IPS-NIHi11 (cell line): Measurements from ENCODE around the gene INKA1.

Source experiments
- DNase-seq: peaks from one replicate; pipeline ENCODE4 v3.0.0; 2012; ENCODE audit warnings: mixed read lengths, low spot score

INKA1 gene

DNA sequence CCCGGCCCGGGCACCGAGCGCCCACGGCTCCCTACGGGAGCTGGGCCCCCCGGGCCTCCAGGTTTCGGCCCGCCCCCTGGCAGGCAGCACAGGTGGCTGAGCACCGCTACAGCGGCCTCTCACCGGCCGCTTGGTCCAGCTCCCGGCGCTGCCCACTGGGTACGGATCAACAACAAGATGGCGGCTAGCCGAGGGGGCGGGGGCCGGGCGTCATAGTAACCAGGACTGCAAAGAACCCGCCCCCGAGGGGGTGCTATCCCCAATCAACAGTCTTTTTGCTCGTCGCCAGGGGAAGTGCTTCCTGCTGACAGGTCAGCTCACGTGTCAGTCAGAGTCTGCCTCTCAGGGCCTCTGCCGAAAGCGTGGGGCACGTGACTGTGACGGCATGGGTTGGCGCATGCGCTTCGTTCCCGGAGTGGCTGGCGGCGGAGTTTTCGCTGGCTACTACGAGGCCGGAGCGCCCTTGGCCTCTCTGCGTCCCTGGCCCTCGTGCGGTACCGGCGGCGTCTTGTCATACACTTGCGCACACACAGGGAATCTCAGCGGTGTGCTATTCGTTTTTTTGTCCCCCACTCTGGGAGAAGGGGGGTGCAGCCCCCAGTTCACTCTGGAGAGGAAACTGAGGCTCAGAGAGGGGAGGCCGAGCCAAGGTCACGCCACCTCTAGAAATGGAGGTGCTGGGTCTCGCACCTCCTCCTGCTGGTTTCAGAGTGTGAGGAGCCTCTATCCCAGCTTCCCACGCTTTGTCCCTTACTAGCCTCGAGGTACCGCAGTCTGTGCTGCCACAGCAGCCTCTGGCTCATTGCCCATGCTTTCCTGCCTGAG is 16.5 kb upstream of the INKA1 start, which contains the start of gene IP6K1:
IP6K1 (minus strand) TSS at position 186 of the 825 bp plus-strand sequence. CDS start 38,502 bp downstream, outside the sequence.
- DNase-seq, result peak; percentile 100

DNA sequence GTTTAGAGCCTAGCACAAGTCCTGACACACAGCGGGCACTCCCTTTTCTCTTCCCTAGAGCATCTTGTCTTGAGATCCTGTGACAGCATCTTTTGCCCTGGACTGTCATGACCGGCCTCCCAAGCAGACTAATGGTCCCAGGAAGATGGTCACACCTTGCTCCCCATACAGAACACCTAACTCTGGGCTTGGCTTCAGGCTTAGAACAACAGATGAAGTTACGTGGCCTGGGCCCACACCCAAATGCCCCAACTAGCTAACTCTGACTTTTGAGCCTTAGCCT is 15.9 kb upstream of the INKA1 start:
- no peak for DNase-seq

DNA sequence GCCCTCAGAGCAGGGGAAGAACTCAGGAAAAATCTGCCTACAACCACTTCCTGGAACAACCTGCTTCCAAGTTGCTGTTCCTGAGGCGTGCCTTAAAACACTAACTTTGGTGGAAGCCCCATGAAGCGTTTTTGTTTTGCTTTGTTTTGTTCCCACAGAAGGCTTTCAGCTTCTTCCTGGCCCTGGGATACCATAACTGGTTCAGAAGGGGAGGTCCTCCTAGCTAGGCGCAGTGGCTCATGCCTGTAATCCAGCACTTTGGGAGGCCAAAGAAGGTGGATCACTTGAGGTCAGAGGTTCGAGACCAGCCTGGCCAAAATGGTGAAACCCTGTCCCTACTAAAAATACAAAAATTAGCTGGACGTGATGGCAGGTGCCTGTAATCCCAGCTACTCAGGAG is 15.5 kb upstream of the INKA1 start:
- DNase-seq, result no peak

DNA sequence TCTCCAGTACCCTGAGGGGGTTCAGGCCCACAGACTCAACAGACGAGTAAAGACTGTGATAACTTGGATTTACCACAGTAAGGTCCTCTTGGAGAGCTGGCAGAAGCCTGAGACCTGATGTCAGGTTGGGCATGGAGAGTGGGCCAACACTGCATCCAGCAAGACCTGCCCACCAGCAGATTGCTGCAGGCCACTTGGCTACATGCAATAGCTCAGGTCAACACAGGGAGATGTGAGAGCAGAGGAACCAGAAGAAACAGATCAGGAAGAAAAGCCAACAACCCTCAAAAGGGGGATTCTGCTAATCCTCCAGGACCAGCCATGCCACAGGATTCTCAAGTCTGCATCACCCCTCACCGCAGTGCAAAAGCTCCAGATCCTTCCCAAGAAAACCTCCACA is 15.0 kb upstream of the INKA1 start:
- no peak for DNase-seq

DNA sequence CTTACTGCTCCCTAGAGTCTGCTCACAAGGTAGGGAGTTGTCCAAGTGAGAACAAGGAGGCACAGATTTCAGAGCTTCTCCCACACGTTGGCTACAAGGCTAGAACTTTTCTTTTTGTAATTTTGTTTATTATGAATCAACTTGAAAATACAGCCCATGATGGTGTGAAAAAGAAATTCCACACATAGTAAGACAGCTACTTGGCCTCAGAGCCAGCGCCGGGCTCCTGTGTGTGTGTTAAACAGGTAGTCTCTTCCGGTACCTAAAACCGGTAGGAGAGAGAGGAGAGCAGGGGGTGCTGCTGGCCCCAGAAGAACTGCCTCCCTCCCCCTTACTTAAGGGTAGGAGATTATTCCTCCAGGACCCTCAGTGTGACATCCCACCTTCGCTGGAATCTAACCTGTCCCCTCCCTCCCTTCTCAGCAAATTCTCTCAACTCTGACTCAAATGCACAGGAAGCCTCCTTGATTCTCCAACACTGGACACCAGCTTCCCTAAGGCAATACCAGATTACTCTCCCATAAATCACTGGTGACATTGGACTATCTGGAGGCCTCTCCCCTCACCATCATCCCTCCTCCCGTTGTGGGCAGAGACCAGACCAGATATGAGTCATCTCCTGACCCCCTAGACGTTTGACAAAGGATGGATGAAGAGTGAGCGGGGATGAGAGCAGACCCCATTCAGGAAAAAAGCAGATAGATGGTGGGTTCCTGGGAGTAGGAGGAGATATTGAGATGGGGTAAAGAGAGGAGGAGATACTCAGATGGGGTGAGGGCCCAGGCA is 12.2 kb upstream of the INKA1 start:
- DNase-seq, result no peak

DNA sequence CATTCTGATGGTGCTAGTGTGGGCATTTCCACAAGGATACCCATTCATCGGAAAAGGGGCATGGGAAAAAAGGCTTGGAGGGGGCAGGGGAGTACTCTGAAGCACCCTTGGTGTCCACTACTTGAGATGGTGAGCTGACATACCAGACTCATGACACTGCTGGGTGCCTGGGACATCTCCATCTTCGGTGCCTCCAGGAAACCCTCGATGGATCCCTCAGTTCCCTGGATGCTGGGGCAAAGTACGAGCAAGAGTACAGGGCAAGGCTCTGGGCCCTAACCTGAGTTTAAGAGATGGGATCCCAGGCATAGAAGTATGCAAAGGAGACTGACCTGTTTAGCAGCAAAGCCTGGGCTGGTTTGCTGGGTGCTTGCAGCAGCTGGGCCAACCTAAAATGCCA is 11.5 kb upstream of the INKA1 start:
- DNase-seq, result no peak

DNA sequence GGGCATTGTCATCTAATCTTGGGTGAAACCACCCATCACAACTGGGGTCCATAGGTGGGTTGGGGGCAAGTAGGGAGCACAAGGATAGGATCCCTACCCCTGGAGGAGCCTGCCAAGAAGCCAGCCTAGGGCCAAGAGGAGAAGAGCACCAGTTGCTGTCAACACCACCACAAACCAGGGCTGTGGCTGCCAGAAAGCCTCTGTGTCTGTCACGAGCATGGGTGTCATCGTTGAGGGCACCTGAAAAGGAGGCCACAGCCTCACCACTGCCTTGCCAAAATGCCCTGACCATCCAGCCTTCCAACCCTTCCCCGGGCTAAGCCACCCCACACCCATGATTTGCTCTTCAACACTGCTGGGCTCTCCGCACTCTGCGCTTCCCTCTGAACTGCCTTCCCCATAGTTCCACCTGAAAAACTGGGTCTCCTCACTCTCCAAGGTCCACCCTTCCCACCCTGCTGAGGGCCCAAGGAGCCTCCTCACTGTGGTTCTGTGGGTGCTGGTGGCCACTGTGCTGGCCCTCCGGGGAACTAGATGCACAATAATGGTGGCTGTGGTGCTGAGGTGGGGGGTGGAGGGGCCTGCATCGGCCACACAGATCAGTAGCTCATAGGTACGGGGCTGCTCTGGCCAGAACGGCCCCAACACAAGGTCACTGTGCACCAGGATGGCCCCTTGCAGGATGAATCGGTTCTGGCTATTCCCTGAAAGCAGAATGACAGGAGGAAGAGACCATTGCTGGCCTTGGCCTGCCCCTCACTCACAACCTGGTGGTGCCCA is 10.5 kb upstream of the INKA1 start:
- no peak for DNase-seq

DNA sequence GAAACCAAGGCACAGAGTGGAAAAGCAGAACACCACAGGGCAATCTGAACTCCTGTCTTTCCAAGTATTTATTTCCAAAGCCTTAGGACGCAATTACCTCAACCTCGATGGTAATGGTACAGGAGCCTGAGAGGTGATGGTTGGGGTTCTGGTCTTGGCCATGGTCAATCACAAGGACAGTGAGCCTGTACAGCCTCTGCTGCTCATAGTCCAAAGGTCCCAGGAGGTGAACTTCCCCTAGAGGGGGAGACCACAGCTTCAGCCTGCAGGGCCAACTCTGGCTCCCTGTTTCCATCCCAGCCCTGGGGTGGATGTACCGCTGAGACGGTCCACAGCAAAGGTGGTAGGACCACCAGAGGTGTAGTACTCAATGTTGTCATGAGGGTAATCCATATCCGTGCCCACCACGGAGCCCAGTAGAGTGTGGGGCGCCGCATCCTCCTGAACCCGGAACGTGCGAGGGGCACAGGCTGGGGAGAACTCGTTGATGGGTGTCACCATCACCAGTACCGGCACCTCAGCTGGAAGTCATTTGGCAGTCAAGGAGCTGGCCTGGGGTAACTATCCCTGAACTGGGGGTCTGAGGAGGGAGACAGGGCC is 9.5 kb upstream of the INKA1 start:
- DNase-seq, result no peak

DNA sequence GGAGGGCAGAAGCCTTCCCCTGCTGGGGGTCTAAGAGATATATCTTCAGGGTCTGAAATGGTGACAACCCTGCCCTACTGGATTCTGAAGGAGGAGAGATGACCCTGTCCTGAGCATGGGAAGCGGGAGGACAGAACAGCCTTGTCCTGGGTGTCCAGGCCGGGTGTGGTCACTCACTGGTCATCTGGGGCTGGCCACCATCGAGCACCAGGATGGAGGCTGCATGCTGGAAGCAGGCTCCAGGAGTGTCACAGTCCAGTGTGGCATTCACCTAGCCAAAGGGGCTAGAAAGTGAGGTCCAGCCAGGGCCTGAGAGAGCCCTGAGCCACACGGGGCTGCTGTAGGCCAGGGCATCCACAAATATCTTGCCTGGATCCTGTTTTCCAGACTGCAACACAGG is 8.6 kb upstream of the INKA1 start:
- no peak for DNase-seq

DNA sequence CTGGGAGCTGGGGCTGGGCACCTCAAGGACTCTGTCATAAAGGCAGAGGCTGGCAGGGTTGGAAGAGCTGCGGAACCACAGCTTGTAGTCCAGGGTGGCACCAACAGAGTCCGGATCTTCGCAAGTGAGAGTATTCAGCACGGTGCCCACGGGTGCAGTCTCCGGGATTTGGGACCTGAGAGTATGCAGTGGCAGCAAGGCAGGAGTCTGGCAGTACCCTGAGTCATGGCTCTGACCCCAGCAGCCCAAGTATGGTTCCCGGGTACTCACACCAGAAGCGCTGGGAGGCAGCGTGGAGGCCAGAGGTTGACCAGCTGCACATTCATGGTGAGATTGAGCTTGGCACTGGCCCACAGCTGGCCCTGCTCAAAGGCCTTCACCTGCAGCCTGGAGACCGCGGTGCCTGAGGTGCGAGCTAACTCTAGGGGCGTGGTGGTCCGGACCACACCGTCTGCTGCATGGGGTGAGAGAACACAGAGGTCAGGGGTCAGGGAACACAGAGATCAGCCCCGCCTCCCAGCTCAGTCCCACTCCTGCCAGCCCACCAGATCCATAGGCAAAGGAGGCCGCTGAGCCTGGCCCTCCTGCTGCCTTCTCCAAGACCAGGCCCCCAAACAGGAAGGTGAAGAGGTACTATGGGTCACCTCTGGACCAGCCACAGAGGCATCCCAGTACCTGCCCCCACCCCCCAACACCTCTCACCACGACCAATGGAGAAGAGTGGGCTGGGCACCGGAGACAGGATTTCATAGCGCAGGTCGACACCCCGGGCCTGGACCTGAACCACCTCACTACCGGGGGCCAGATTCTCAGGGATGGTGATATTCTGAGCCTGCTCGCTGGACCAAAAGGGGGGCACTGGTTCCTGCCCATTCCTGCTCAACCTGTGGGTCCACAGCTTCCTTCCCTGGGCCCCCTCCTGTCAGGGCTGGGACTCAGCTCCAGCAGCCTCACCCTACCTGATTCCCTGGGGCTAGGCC is 7.8 kb upstream of the INKA1 start:
- DNase-seq, result no peak

DNA sequence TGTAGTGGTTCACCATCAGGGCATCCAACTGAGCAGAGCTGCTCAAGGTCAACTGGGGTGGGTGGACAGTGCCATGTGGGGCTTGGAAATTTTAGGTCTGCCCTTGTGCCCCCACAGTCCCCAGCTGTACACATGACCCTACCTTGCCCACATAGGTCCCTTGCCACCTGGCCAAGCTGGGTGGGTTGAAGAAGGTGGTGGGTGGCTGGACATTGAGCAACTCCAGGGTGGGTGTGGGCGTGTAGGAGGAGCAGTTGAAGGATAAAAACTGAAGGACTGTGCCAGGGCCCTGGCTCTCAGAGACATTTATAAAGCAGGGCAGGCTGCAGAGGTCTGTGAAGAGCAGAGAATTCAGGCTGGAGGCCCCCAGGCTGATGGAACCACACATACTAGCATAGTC is 4.0 kb upstream of the INKA1 start:
- DNase-seq, result no peak

DNA sequence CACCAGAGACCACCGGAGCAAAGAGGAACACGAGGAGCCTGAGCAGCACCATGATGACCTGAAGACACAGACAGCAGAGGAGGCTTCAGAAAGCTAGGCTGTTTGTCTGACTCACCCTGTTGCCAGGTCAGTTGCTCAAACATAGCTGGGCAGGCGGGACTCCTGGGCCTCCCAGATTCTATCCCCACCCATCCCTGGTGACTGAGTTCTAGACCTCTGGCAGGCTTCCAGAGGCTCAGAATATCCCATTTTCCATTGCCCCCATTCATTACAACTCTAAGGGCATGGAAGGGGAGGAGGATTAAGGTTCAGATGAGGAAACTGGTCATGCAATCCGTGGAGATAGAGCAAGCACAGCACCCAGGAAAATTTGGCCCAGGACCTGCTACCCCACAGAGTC is 3.3 kb upstream of the INKA1 start, which contains the start of gene CDHR4:
CDHR4 (minus strand) TSS at position 113 of the 400 bp plus-strand sequence; CDS start at position 52, 61 bp downstream.
- DNase-seq, result no peak

DNA sequence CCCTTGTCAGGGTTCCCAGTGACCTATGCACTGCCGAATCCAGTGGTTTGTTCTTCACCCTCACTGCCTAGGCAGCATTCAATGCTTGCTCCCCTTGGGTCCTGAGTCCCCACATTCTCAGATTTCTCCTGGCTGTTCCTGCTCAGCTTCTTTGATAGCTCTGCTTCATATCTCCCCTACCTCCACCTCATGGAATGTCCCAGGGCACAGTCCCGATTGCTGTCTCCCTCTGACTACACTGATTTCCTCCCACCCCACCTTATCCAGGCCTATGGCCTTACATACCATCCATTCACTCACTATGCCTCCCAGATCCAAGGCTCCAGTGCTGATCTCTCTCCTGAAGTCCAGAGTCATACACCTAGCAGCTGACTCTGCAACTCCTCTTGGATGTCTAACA is 1.9 kb upstream of the INKA1 start:
- DNase-seq, result no peak

DNA sequence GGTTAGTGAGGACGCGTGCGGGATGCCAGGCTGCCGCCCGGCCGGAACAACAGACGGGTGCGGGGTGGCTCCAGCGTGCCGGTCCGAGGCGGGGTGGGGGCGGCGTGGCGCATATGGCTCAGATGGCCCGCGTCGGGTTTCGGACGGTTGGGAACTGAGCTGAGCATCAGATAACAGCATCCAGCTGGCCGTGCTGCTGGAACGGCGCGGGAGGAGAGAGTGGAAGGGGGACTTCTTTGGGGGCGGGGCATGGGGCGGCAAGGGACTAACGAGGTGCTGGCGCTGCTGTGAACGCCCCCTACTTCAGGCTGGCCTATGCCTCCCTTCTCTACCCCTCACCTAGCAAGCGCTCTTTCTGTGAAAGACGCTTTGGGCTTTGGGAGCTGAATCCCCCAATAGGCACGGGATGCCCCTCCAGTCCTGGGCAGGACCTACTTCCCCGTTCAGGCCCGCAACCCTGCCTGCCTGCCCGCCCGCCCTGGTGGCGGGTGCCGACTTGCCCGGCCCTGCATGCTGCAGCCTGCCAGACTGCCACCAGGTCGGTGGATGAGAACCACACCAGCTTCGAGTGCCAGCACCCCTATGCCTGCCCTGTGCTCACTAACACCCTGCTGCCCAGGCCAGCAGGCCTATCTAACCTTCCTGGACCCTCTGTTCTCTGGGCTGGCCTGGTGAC is 542 bp downstream of the INKA1 start:
- DNase-seq, result peak; percentile 52

DNA sequence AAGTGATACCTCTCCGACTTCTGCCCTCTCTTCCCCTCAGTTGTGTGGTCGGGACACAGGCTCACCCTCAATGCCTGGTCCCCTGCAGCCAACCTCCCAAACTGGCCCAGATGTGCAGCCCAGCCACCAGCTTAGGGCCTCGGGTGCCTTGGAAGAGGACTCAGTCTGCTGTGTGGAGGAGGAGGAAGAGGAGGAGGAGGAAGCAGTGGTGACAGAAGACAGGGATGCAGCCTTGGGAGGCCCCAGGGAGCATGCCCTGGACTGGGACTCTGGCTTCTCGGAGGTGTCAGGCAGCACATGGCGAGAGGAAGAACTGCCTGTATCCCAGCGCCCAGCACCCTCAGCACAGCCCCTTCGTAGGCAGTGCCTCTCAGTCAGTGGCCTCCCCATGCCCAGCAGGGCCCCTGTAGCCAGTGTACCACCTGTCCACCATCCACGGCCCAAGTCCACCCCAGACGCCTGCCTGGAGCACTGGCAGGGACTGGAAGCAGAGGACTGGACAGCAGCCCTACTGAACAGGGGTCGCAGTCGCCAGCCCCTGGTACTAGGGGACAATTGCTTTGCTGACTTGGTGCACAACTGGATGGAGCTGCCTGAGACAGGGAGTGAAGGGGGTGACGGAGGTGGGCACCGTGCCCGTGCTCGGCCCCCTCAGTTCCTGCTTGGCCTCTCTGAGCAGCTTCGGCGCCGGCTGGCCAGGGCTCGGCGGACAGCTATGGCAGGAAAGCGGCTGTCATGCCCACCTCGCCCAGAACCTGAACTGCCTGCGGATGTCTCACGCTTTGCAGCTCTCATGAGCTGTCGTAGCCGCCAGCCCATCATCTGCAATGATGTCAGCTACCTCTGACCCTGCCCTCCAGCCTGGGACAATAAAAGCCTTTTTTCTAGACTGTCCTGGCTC is 1.3 kb downstream of the INKA1 start:
- DNase-seq, result no peak

DNA sequence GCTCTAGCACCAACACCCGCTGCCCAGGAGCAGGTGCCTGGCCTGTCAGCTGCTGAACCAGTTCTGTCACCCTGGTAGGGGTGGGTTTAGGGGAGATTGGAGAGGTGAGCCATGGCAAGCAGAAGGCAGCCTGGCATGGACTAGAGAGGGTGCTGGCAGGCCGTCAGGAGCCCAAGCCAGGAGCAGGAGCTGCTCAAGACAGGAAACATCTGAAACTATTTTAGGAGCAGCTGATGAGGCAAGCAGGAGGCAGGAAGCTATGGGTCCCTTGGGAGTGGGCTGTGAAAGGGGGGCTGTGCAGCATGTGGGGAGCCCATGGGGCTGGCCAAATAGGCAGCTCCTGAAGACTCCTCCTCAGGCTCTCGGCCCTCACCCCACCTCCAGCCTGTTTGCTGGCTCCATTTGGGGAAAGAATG is 2.3 kb downstream of the INKA1 start:
- no peak for DNase-seq

DNA sequence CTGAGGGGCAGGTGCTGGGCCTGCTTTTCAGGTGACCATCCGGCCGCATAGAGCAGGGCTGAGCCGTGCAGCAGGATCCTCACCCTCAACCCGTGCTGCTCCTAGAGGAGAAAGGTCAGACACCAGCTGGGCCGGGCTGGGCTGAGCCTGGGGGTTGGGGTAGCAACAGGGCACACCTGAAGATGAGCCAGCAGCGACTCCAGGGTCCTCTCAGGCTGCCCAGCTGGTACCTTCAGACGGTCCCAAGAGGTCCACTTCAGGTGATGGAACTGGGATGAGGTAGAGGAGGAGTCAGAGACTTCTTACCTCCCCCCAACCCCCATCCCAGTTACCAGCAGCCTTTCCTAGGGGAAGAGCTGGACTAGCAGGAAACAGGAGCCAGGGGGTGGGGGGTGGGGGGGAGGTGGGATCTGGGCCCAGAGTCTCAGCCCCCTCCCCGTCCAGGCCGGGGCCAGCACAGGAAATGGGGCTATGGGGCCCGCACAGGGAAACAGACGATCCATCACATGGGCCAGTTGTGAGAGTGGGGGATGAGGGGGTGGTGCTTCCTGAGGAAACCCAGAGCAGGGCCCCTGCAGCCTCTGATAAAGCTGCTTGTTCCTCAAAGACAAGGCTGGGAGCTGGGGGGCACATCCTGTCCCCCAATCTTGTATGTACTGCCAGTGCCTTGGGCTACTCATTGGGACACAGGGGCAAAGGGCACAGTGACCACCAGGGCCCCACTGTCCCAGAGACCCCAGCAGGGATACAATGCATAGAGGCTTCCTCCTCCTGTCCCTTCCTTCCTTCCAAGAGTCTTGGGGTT is 3.0 kb downstream of the INKA1 start:
- peak; percentile 49 for DNase-seq

DNA sequence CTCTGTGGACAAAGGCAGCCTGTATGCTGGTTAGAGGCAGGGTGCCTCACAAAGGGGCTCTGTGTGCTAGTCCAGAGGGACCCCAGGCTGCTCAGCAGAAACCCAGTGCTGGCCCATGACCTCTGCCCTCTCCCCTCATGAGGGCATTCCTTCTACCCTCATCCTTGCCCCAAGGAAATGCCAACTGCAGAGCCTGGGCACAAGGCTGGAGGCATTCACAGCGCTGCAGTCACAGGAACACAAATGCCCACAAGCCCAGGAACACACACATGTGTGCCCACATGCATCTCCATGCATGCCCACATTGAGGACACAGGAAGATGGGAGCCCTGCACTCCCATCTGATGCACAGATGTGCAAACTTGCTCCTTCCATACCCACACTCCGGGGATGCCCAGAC is 3.8 kb downstream of the INKA1 start:
- no peak for DNase-seq
